A549 (cell line): Measurements from ENCODE around the gene DPF1. TPM values are rescaled to one million over a fixed set of nuclear protein-coding genes. Genes with fewer than 3 reads are reported as not detected.

Experiments
- ATAC-seq, 2 experiments: fragments of 200-7000 bp in 1 of 2; fragments of >200 bp in 1 of 2; cut with Nextera tagmentation in 1 of 2; cut with Tn5 transposase in 1 of 2; 3 replicates each; pipeline versions ENCODE4 v1.8.0 to v1.9.1; 2018 to 2020; ENCODE audit warnings: mild to moderate bottlenecking in 1 of 2, moderate library complexity in 1 of 2
- CTCF ChIA-PET: fragments of 300-600 bp; sonication (Branson Sonifier 250); formaldehyde crosslinking; extraction: SDS; loops from one replicate; lab custom pipeline; 2021; ENCODE audit warnings: antibody characterized with exemption, inconsistent platforms; lab: Yijun Ruan, JAX
- POLR2A ChIA-PET: fragments of 350-600 bp; formaldehyde crosslinking; extraction: SDS; loops from one replicate; lab custom pipeline; 2021; ENCODE audit warnings: antibody characterized with exemption, inconsistent platforms; lab: Yijun Ruan, JAX
- DNase-seq, 2 experiments: peaks; one replicate each; pipeline versions ENCODE4 v3.0.0 to v3.0.0-alpha.2; 2011 to 2016; ENCODE audit warnings: low read depth in 1 of 2, low spot score in 1 of 2
- FAIRE-seq: peaks from 2 replicates; lab custom pipeline; 2011; peaks lifted over from hg19 to GRCh38; lab: Jason Lieb, UNC
- H3K27ac ChIP-seq, 2 experiments: fragments of >200 bp; sonication (Bioruptor Twin); formaldehyde crosslinking; 3 replicates each; pipeline ENCODE4 v1.5.1; 2016 to 2017
- H3K4me1 ChIP-seq: fragments of >200 bp; sonication (Bioruptor Twin); formaldehyde crosslinking; 3 replicates; pipeline ENCODE4 v1.6.1; 2016
- H3K4me2 ChIP-seq: fragments of >200 bp; sonication (Bioruptor Twin); formaldehyde crosslinking; 3 replicates; pipeline ENCODE4 v1.6.1; 2016
- H3K4me3 ChIP-seq: fragments of >200 bp; sonication (Bioruptor Twin); formaldehyde crosslinking; 3 replicates; pipeline ENCODE4 v1.5.1; 2016
- H3K9me3 ChIP-seq: fragments of >200 bp; sonication (Bioruptor Twin); formaldehyde crosslinking; 3 replicates; pipeline ENCODE4 v1.6.1; 2016
- ATOH8 ChIP-seq: fragments of 250-450 bp; sonication (Bioruptor Pico); IDR thresholded peaks from 2 replicates; pipeline ENCODE4 v1.5.0; 2020; ENCODE audit warnings: low read depth, mild to moderate bottlenecking, moderate library complexity
- BHLHE40 ChIP-seq: IDR thresholded peaks from 2 replicates; pipeline ENCODE4 v1.6.1; 2012; ENCODE audit warnings: low read depth, low read length, inconsistent platforms
- CHD2 ChIP-seq: fragments of 150-350 bp; IDR thresholded peaks from 2 replicates; pipeline ENCODE4 v1.6.1; 2014; ENCODE audit warnings: low read length; ENCODE audit not compliant: partially characterized antibody
- CTCF ChIP-seq: fragments of >200 bp; sonication (Bioruptor Twin); formaldehyde crosslinking; IDR thresholded peaks from 3 replicates; pipeline ENCODE4 v1.5.1; 2016
- E2F6 ChIP-seq: IDR thresholded peaks from 2 replicates; pipeline ENCODE4 v1.6.1; 2012; ENCODE audit warnings: low read depth, borderline replicate concordance
- FOSB ChIP-seq: fragments of 250-450 bp; sonication (Bioruptor Pico); IDR thresholded peaks from 2 replicates; pipeline ENCODE4 v1.5.0; 2020; ENCODE audit warnings: mild to moderate bottlenecking, moderate library complexity
- HDAC2 ChIP-seq: fragments of 200-600 bp; sonication (generic); IDR thresholded peaks from 2 replicates; pipeline ENCODE4 v1.6.1; 2016
- HOXB13 ChIP-seq: fragments of 250-450 bp; sonication (Bioruptor Pico); IDR thresholded peaks from 2 replicates; pipeline ENCODE4 v1.5.0; 2020; ENCODE audit warnings: low read depth, mild to moderate bottlenecking, moderate library complexity
- HOXB5 ChIP-seq: fragments of 250-450 bp; sonication (Bioruptor Pico); IDR thresholded peaks from 2 replicates; pipeline ENCODE4 v1.5.0; 2020; ENCODE audit warnings: mild to moderate bottlenecking, moderate library complexity
- JUNB ChIP-seq: fragments of >200 bp; sonication (Bioruptor Twin); formaldehyde crosslinking; IDR thresholded peaks from 2 replicates; pipeline ENCODE4 v1.6.1; 2016
- KDM1A ChIP-seq: fragments of 200-600 bp; sonication (generic); IDR thresholded peaks from 2 replicates; pipeline ENCODE4 v1.6.1; 2016; ENCODE audit warnings: low read depth, mild to moderate bottlenecking
- KDM5A ChIP-seq: fragments of 200-600 bp; sonication (generic); IDR thresholded peaks from 2 replicates; pipeline ENCODE4 v1.6.1; 2016; ENCODE audit warnings: antibody characterized with exemption, mild to moderate bottlenecking
- NFE2L2 ChIP-seq: fragments of 150-350 bp; conservative IDR thresholded peaks from 2 replicates; pipeline ENCODE4 v1.6.1; 2014; ENCODE audit warnings: low read length
- NPAS2 ChIP-seq: fragments of 250-450 bp; sonication (Bioruptor Pico); IDR thresholded peaks from 2 replicates; pipeline ENCODE4 v1.8.0; 2022; ENCODE audit warnings: mild to moderate bottlenecking, moderate library complexity, borderline replicate concordance
- PHF8 ChIP-seq: fragments of 200-600 bp; sonication (generic); IDR thresholded peaks from 2 replicates; pipeline ENCODE4 v1.6.1; 2016; ENCODE audit warnings: low read depth, mild to moderate bottlenecking, antibody characterized with exemption, moderate library complexity, borderline replicate concordance
- POLR2A ChIP-seq: IDR thresholded peaks from 2 replicates; pipeline ENCODE4 v1.6.1; 2012; ENCODE audit warnings: mild to moderate bottlenecking, low read length
- RARB ChIP-seq: fragments of 250-450 bp; sonication (Bioruptor Pico); IDR thresholded peaks from 2 replicates; pipeline ENCODE4 v1.8.0; 2021; ENCODE audit warnings: mild to moderate bottlenecking, moderate library complexity
- RCOR1 ChIP-seq: fragments of 150-350 bp; IDR thresholded peaks from 2 replicates; pipeline ENCODE4 v1.6.1; 2014; ENCODE audit warnings: antibody characterized with exemption, low read length, low read depth
- RFX5 ChIP-seq: fragments of 450-650 bp; IDR thresholded peaks from 2 replicates; pipeline ENCODE4 v1.7.1; 2014; ENCODE audit warnings: antibody characterized with exemption, mild to moderate bottlenecking, moderate library complexity
- SMC3 ChIP-seq: fragments of >200 bp; sonication (Bioruptor Twin); formaldehyde crosslinking; IDR thresholded peaks from 3 replicates; pipeline ENCODE4 v1.6.1; 2018; ENCODE audit warnings: inconsistent platforms
- ZC3H11A ChIP-seq: fragments of 450-650 bp; IDR thresholded peaks from 2 replicates; pipeline ENCODE4 v1.6.1; 2014; ENCODE audit warnings: antibody characterized with exemption, mild to moderate bottlenecking
- ZFP36 ChIP-seq: fragments of 450-650 bp; IDR thresholded peaks from 2 replicates; pipeline ENCODE4 v1.6.1; 2014; ENCODE audit warnings: borderline replicate concordance; ENCODE audit not compliant: partially characterized antibody
- ZNF302 ChIP-seq: fragments of 250-450 bp; sonication (Bioruptor Pico); IDR thresholded peaks from 2 replicates; pipeline ENCODE4 v1.9.0; 2021; ENCODE audit warnings: inconsistent platforms, mild to moderate bottlenecking, moderate library complexity
- WGBS: methylation state at CpG from one replicate; pipeline ENCODE4 v1.1.6; 2017; ENCODE audit errors: missing lambda C conversion rate; 5-methylcytosine and 5-hydroxymethylcytosine counted together
- polyA plus RNA-seq, 4 experiments: library from polyadenylated mRNA; depleted of rRNA in 3 of 4; stranded (reverse); fragments of >200 nt; fragmentation: RNase III in 1 of 4; extraction: RNeasy Plus Mini Kit Qiagen cat#74134 plus additional on column Dnase treatment in 1 of 4; gene quantifications; 2 replicates in 3 of 4; 3 replicates in 1 of 4; pipeline ENCODE4 v1.2.3, GENCODE V29; 2011 to 2017
- TF ChIP-seq, protein P1 (sequence below): IDR thresholded peaks from 2 replicates; pipeline ENCODE4 v1.6.1; 2012
- TF ChIP-seq, protein P2 (sequence below): fragments of 200-600 bp; sonication (generic); IDR thresholded peaks from 2 replicates; pipeline ENCODE4 v1.6.1; 2016; ENCODE audit warnings: antibody characterized with exemption, mild to moderate bottlenecking, moderate library complexity
- TF ChIP-seq, protein P3 (sequence below): fragments of >200 bp; sonication (Bioruptor Twin); formaldehyde crosslinking; IDR thresholded peaks from 2 replicates; pipeline ENCODE4 v1.6.1; 2016
- TF ChIP-seq, protein P4 (sequence below): fragments of 150-350 bp; IDR thresholded peaks from 2 replicates; pipeline ENCODE4 v1.6.1; 2014; ENCODE audit warnings: low read depth, mild to moderate bottlenecking, low read length

The DPF1 gene
- polyA plus RNA-seq, 2 of the 4 experiments (the other 2 are of a cell fraction), result 2.1 to 6.8 TPM

DNA sequence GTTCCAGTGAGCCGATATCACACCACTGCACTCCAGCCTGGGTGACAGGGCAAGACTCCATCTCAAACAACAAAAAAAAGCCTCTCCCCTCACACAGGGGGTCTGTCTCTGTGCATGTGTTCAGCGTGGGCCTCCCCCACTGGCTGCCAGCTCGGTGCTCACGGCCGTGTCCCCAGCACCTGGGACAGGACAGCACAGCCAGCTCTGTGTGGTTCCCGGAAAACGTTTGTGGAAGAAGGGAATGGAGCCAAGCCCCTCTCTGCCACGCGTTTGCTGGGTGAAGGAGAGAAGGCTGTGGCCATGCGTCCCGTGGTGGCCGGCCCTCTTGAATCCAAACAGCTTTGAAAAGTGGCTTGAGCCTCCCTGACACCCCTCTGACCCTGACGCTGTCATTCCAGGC lies 32.3 kb downstream of the DPF1 start:
- H3K4me2 ChIP-seq, result no peak overlapping the region
- ATAC-seq (no peak), FAIRE-seq (no peak), DNase-seq (no peak)
- WGBS, result 91% methylated on average over 13 of the region's 13 CpGs
- no peaks in the 10 kb centered on the region for H3K9me3 ChIP-seq
- POLR2A ChIA-PET, result interaction anchor here (1.1 kb wide), 1 partner anchor 9 kb away, joined by 4 read pairs; no protein-coding TSS in a partner anchor
- H3K4me1 ChIP-seq, result peaks cover 28% of the 10 kb centered on the region
- TF ChIP-seq BHLHE40, result no peak
- TF ChIP-seq HDAC2, result no peak
- no peak for TF ChIP-seq ATOH8
- no peak for TF ChIP-seq NPAS2 (CRISPR knock-in tag)
- no peak for TF ChIP-seq ZC3H11A
- no peak for TF ChIP-seq HOXB5 (CRISPR knock-in tag)
- no peak for TF ChIP-seq ZFP36
- TF ChIP-seq RCOR1, result no peak
- TF ChIP-seq JUNB, result no peak
- TF ChIP-seq PHF8, result no peak
- TF ChIP-seq, protein P1, sequence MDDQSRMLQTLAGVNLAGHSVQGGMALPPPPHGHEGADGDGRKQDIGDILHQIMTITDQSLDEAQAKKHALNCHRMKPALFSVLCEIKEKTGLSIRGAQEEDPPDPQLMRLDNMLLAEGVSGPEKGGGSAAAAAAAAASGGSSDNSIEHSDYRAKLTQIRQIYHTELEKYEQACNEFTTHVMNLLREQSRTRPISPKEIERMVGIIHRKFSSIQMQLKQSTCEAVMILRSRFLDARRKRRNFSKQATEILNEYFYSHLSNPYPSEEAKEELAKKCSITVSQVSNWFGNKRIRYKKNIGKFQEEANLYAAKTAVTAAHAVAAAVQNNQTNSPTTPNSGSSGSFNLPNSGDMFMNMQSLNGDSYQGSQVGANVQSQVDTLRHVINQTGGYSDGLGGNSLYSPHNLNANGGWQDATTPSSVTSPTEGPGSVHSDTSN, result no peak
- TF ChIP-seq, protein P2, sequence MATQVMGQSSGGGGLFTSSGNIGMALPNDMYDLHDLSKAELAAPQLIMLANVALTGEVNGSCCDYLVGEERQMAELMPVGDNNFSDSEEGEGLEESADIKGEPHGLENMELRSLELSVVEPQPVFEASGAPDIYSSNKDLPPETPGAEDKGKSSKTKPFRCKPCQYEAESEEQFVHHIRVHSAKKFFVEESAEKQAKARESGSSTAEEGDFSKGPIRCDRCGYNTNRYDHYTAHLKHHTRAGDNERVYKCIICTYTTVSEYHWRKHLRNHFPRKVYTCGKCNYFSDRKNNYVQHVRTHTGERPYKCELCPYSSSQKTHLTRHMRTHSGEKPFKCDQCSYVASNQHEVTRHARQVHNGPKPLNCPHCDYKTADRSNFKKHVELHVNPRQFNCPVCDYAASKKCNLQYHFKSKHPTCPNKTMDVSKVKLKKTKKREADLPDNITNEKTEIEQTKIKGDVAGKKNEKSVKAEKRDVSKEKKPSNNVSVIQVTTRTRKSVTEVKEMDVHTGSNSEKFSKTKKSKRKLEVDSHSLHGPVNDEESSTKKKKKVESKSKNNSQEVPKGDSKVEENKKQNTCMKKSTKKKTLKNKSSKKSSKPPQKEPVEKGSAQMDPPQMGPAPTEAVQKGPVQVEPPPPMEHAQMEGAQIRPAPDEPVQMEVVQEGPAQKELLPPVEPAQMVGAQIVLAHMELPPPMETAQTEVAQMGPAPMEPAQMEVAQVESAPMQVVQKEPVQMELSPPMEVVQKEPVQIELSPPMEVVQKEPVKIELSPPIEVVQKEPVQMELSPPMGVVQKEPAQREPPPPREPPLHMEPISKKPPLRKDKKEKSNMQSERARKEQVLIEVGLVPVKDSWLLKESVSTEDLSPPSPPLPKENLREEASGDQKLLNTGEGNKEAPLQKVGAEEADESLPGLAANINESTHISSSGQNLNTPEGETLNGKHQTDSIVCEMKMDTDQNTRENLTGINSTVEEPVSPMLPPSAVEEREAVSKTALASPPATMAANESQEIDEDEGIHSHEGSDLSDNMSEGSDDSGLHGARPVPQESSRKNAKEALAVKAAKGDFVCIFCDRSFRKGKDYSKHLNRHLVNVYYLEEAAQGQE, result no peak
- TF ChIP-seq, protein P3, sequence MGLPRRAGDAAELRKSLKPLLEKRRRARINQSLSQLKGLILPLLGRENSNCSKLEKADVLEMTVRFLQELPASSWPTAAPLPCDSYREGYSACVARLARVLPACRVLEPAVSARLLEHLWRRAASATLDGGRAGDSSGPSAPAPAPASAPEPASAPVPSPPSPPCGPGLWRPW, result no peak
- no peak for TF ChIP-seq RFX5
- TF ChIP-seq FOSB (CRISPR knock-in tag), result no peak
- TF ChIP-seq KDM1A, result no peak
- no peak for TF ChIP-seq ZNF302
- no peak for TF ChIP-seq SMC3
- TF ChIP-seq CTCF, result no peak
- H3K27ac ChIP-seq, result no peak overlapping the region
- no peak overlapping the region for H3K4me3 ChIP-seq
- CTCF ChIA-PET, result interaction anchor here (0.7 to 3.6 kb wide), 8 partner anchors 10 to 290 kb away, joined by 3 to 26 read pairs (median 7); no protein-coding TSS in a partner anchor

- CTCF ChIA-PET, result interaction anchor here (0.8 to 3.6 kb wide), 11 partner anchors 9 to 291 kb away, joined by 3 to 26 read pairs (median 4); no protein-coding TSS in a partner anchor
- Histone ChIP-seq H3K27ac (no peak overlapping the region), H3K9me3 (no peaks in the 10 kb centered on the region), H3K4me3 (no peak overlapping the region), H3K4me1 (peaks cover 28% of the 10 kb centered on the region), H3K4me2 (no peak overlapping the region)
- POLR2A ChIA-PET, result no interaction called here
- DNase-seq, result no peak
- TF ChIP-seq HDAC2 (no peak), POLR2A (no peak), KDM1A (no peak), SMC3 (no peak), HOXB13 (no peak), KDM5A (no peak), RARB (CRISPR knock-in tag) (no peak), FOSB (CRISPR knock-in tag) (no peak), CHD2 (no peak), ZFP36 (no peak), NFE2L2 (no peak), E2F6 (no peak), RFX5 (no peak), BHLHE40 (no peak)
- TF ChIP-seq, protein P4, sequence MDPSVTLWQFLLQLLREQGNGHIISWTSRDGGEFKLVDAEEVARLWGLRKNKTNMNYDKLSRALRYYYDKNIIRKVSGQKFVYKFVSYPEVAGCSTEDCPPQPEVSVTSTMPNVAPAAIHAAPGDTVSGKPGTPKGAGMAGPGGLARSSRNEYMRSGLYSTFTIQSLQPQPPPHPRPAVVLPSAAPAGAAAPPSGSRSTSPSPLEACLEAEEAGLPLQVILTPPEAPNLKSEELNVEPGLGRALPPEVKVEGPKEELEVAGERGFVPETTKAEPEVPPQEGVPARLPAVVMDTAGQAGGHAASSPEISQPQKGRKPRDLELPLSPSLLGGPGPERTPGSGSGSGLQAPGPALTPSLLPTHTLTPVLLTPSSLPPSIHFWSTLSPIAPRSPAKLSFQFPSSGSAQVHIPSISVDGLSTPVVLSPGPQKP, result no peak
- TF ChIP-seq, protein P1, result no peak
- 88% methylated on average over 6 of the region's 6 CpGs for WGBS
- no peak for FAIRE-seq
- ATAC-seq, result no peak
These were observed 33.2 kb downstream of the DPF1 start for GRCh38 chr19:38190793-38191192.
